Stimulated activated CD4-positive, alpha-beta T cell treated with anti-CD3 and anti-CD28 coated beads, Interleukin-2, amount 100 ng/mL, for 24 hours (primary cell): ENCODE measurements around the gene IDH2.
"Not testable (repeated sequence)": the region's sequence is repeated elsewhere in the genome, so short reads cannot be mapped to it uniquely, and the experiment has no call there.

Source experiments
- DNase-seq, 2 donors: peaks; one replicate each; pipeline ENCODE4 v3.0.0-alpha.2; 2020

Gene IDH2

GRCh38 chr15:90113166-90113565, 10.9 kb upstream of the IDH2 start:
- DNase-seq, result no peak

DNA sequence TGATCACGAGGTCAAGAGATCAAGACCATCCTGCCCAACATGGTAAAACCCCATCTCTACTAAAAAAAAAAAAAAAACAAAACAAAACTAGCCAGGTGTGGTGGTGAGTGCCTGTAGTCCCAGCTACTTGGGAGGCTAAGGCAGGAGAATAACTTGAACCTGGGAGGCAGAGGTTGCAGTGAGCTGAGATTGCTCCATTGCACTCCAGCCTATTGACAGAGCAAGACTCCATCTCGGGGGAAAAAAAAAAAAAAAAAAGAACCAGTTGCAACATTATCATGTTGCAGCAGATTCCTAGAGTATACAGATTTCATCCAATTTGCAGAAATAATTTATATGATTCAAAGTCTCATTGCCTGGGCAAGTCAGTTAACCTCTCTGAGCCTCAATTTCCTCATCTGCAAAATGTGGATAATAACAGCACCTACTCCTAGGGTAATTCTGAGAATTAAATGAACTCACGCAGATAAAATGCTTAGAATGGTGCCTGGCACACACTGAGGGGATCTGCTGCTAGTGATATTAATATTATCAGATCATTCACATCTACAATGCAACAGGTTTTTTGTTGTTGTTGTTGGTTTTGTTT, 7.0 kb upstream of the IDH2 start:
- not testable (repeated sequence) for DNase-seq

DNA sequence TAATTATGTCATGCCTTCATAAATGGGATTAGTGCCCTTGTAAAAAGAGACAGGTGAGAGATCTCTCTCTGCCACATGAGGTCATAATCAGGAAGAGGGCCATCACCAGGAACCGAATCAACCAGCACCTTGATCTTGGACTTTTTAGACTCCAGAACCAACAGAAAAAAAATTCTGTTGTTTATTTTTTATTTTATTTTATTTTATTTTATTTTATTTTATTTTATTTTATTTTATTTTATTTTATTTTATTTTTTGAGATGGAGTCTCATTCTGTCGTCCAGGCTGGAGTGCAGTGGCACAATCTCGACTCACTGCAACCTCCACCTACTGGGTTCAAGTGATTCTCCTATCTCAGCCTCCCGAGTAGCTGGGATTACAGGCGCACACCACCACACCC, 5.8 kb upstream of the IDH2 start:
- DNase-seq, result not testable (repeated sequence)

DNA sequence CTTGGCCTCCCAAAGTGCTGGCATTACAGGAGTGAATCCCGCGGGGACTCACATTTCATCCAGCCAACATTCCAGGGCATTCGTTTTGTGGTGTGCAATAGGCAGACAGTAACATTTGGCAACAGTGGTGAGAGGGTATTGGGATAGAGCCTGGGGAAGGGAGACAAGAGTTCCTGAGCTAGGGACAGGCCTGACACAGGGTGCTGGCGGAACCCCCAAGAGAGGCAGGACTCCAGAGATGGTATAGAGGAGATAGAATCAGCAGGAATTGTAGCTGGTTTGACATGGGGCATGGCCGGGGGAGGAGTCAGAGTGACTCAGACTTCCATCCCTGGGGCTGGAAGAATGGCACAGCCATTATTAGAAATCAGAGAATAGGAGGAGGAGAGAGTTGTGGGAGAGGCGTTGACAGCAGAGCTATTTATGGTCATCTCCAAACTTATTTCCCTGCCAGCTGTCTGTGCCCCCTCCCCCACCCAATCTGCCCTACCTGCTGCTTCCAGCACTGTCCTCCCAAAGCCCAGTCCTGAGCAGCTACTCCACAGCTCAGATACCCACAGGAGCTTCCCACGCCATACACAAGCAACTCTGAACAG, 4.4 kb upstream of the IDH2 start:
- no peak for DNase-seq

- no peak for DNase-seq
Observed at GRCh38 chr15:90105521-90105920, 3.3 kb upstream of the IDH2 start.

- DNase-seq, result no peak
Observed at GRCh38 chr15:90104551-90104950, 2.3 kb upstream of the IDH2 start.

DNA sequence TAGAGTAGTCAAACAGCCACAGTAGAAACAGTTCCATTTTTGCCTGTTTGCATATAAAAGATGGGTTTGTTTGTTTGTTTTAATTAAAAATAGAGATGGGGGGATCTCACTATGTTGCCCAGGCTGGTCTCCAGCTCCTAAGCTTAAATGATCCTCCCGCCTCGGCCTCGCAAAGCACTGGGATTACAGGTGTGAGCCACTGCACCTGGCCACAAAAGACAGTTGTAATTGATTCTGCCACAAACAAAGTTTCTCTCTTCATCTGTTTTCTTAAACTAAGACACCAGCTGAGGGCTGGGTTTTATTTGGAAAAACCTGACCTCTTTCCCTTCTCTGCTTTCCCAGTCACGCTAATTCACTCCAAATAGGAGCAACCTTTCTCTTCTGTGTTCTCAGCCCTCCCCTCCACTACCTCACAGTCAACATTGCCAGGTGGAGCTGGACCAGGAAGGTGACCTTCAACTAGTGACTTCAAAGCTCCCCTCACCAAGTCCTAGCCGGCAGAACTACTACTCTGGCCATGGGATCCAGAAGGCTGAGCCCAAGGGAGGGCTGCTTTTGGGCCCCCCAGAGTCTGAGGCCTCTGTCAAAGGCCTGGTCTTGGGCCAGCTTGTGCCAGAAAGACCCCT, 1.5 kb upstream of the IDH2 start:
- DNase-seq, result no peak

- peak; percentile 52 to 54 for DNase-seq
Observed at GRCh38 chr15:90101130-90101968, 919 bp downstream of the IDH2 start.

- no peak for DNase-seq
Observed at GRCh38 chr15:90099868-90100831, 2.1 kb downstream of the IDH2 start.

- no peak for DNase-seq
Observed at GRCh38 chr15:90099072-90099867, 3.0 kb downstream of the IDH2 start.

- DNase-seq, result peak; percentile 52 to 70
Observed at GRCh38 chr15:90097475-90097874, 4.8 kb downstream of the IDH2 start.

GRCh38 chr15:90095521-90095959, 6.7 kb downstream of the IDH2 start:
- DNase-seq, result no peak

- no peak for DNase-seq
Observed at GRCh38 chr15:90091156-90091931, 10.9 kb downstream of the IDH2 start.

GRCh38 chr15:90090226-90090848, 11.9 kb downstream of the IDH2 start:
- no peak for DNase-seq

- DNase-seq, result peak in 1 of 2 donors; percentile 43
Observed at GRCh38 chr15:90087454-90088154, 14.7 kb downstream of the IDH2 start.

DNA sequence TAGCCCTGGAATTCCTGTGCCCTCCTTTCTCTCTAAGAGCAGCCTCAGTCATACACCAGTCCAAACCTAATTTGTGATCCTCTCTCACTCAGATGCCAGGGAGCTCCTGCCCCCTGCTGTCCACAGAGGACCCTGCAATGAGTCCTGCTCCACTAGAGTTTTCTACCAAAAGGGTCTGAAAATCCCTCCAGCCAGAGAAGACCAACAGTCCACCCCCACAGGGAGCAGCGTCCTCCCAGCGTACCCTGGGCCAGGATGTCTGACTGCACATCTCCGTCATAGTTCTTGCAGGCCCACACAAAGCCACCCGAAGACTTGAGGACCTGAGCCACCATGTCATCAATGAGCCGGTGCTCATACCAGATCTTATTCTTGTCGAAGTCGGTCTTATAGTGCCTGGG, 15.4 kb downstream of the IDH2 start:
- DNase-seq, result peak; percentile 65 to 68

DNA sequence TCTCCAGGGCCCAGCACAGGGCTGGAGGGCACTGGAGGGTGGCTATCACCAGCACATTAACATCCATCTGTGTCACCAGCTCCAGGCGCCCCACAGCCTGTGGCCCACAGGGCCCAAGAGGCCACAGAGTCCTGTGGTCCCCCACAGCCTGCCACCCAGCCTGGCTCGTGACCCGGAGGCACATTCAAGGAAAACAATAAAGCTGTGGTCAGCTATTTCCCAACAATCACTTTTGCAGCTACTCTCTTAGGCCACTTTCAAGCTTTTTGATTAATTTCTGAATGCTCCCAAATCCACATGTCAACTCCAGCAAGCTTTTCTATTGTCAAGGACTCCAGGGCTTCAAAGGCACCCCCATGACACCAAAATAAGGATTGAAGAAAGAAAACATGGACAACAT, 16.7 kb downstream of the IDH2 start:
- DNase-seq, result no peak

DNA sequence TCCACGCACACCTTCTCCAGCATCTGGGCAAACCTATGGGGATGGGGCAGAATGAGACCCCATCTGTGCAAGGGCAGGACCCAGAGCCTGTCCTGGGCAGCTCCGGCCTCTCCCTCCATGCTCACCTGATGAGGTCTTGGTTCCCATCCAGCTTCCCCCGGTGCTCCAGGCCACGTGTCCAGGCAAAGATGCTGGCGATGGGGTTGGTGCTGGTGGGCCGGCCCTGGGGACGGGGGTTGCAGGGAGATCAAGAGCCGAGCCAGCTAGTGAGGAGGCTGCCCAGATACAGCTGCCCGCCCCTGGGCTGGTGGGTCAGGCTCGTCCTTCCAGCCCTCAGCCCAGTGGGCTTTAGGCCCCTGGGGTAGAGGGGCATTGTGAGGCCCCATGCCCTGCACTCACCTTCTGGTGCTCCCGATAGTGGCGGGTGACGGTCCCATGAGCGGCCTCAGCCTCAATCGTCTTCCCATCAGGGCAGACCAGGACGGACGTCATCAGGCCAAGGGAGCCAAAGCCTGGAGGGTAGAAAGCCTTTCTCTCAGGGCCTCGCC, 17.3 kb downstream of the IDH2 start:
- DNase-seq, result no peak

DNA sequence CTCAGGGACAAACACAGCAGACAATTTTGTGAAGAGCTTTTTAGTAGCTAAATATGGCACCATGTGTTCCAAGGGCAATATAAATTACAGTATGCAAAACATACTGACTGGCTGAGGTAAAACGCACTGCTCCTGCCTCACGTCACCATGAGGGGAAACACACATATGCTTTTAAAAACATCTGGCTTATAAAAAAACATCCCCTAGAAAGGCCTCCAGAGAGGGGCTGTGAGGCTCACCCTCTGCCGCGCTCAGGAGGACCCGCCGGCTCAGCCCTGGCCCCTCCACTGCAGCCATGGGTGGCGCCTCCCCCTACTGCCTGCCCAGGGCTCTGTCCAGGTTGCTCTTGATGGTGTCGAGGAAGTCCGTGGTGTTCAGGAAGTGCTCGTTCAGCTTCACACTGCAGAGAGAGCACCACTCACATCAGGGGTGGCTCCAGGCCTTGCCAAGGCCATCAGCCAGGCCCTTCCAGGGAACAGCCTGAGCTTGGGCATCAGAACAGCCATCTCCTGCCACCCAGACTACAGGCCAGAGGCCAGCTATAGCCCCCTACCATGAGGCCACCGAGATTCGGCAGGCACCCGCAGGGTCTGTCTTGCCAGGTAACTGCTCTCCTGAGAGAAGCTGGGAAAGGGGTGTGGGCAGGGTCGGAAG, 18.2 kb downstream of the IDH2 start:
- no peak for DNase-seq
